Measurements from ENCODE around the gene THAP6.
A peak's percentile ranks its signal among the peaks of the same experiment; 100 is the strongest.
"Not testable (repeated sequence)": the region's sequence is repeated elsewhere in the genome, so short reads cannot be mapped to it uniquely, and the experiment has no call there.

The THAP6 gene

DNA sequence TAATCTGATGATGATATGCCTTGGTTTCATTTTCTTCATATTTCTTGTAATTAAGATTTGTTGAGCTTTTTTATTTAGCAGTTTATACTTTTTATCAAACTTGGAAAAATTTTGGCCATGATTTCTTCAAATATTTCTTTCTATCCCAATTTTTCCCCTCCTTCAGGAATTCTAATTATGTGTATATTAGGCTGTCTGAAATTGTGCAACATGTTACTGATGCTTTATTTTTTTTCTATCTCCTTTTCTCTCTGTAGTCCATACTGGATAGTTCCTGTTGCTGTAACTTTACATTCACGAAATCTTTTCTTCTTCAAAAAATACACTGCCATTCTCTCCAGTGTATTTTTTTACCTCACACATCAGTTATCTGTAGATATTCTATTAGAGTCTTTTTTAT lies 10.8 kb downstream of the THAP6 start:
- no peak overlapping the region for H3K4me3 ChIP-seq (ENCODE audit: low read depth, low read length)
- DNase-seq (ENCODE audit: low read depth): no peak
- TF ChIP-seq, protein P1, sequence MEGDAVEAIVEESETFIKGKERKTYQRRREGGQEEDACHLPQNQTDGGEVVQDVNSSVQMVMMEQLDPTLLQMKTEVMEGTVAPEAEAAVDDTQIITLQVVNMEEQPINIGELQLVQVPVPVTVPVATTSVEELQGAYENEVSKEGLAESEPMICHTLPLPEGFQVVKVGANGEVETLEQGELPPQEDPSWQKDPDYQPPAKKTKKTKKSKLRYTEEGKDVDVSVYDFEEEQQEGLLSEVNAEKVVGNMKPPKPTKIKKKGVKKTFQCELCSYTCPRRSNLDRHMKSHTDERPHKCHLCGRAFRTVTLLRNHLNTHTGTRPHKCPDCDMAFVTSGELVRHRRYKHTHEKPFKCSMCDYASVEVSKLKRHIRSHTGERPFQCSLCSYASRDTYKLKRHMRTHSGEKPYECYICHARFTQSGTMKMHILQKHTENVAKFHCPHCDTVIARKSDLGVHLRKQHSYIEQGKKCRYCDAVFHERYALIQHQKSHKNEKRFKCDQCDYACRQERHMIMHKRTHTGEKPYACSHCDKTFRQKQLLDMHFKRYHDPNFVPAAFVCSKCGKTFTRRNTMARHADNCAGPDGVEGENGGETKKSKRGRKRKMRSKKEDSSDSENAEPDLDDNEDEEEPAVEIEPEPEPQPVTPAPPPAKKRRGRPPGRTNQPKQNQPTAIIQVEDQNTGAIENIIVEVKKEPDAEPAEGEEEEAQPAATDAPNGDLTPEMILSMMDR (conservative IDR thresholded peaks at IDR 0.05; ENCODE audit: low read depth, low read length): no peak

DNA sequence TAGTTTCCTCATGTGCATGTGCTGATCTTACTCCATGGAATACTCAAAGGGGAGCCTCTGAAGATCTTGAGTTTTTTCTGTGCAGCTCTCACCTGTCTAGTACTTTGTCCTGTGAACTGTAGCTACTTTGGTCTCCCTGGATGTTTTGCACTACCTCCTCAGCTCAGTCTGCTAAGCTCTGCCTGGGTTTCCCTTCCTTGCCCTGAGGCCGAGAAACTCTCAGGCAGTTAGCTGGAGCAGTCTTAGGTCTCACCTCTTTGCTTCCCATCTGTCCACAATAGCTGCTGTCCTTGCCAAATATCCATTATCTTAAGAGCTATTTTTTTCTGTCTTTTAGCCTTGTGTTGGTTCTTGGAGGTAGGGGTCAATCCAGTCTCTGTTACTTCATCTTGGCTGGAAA lies 11.6 kb downstream of the THAP6 start:
- TF ChIP-seq, protein P1 (conservative IDR thresholded peaks at IDR 0.05; ENCODE audit: low read depth, low read length): no peak
- DNase-seq (ENCODE audit: low read depth): no peak
- no peak overlapping the region for H3K4me3 ChIP-seq (ENCODE audit: low read depth, low read length)

DNA sequence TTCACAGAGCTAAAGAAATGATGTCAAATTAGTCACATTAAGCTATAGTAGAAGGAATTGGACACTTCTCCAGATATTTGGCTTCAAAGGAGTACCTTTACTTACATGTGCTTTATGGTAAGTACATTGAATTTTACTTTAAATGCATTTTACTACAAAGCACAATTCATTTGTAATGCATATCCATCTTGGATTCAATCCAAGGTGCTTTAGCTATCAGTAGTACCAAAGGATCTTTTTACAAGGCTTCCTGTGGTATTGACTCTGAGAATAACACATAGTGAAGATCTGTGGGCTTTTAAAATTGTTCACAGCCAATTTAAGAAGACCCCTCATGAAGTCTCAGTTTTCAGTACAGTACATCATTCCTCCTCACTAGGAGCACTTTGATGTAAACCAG lies 13.2 kb downstream of the THAP6 start:
- DNase-seq (ENCODE audit: low read depth): no peak
- no peak overlapping the region for H3K4me3 ChIP-seq (ENCODE audit: low read depth, low read length)
- TF ChIP-seq, protein P1 (conservative IDR thresholded peaks at IDR 0.05; ENCODE audit: low read depth, low read length): no peak

GRCh38 chr4:75530556-75531322 lies 16.5 kb downstream of the THAP6 start:
- no peak overlapping the region for H3K4me3 ChIP-seq (ENCODE audit: low read depth, low read length)
- DNase-seq (ENCODE audit: low read depth): no peak
- TF ChIP-seq, protein P1 (conservative IDR thresholded peaks at IDR 0.05; ENCODE audit: low read depth, low read length): no peak

- H3K4me3 ChIP-seq (ENCODE audit: low read depth, low read length); DNase-seq (ENCODE audit: low read depth): not testable (repeated sequence)
These were observed 17.4 kb downstream of the THAP6 start for GRCh38 chr4:75531536-75532143.

GRCh38 chr4:75533339-75533887 lies 19.1 kb downstream of the THAP6 start:
- not testable (repeated sequence) for DNase-seq (ENCODE audit: low read depth); H3K4me3 ChIP-seq (ENCODE audit: low read depth, low read length)

GRCh38 chr4:75533926-75534325 lies 19.7 kb downstream of the THAP6 start:
- H3K4me3 ChIP-seq (ENCODE audit: low read depth, low read length); DNase-seq (ENCODE audit: low read depth): not testable (repeated sequence)

- DNase-seq (ENCODE audit: low read depth); H3K4me3 ChIP-seq (ENCODE audit: low read depth, low read length): not testable (repeated sequence)
These were observed 23.0 kb downstream of the THAP6 start for GRCh38 chr4:75537308-75537707.

- H3K4me3 ChIP-seq (ENCODE audit: low read depth, low read length): no peak overlapping the region
- DNase-seq (ENCODE audit: low read depth): peak; percentile 77
- TF ChIP-seq, protein P1 (conservative IDR thresholded peaks at IDR 0.05; ENCODE audit: low read depth, low read length): no peak
These were observed 28.6 kb downstream of the THAP6 start for GRCh38 chr4:75542824-75543223.

GRCh38 chr4:75544220-75544619 lies 29.9 kb downstream of the THAP6 start:
- not testable (repeated sequence) for H3K4me3 ChIP-seq (ENCODE audit: low read depth, low read length)
- DNase-seq (ENCODE audit: low read depth): peak; percentile 51
